Measurements from ENCODE around the gene BTBD17.

BTBD17 gene

DNA sequence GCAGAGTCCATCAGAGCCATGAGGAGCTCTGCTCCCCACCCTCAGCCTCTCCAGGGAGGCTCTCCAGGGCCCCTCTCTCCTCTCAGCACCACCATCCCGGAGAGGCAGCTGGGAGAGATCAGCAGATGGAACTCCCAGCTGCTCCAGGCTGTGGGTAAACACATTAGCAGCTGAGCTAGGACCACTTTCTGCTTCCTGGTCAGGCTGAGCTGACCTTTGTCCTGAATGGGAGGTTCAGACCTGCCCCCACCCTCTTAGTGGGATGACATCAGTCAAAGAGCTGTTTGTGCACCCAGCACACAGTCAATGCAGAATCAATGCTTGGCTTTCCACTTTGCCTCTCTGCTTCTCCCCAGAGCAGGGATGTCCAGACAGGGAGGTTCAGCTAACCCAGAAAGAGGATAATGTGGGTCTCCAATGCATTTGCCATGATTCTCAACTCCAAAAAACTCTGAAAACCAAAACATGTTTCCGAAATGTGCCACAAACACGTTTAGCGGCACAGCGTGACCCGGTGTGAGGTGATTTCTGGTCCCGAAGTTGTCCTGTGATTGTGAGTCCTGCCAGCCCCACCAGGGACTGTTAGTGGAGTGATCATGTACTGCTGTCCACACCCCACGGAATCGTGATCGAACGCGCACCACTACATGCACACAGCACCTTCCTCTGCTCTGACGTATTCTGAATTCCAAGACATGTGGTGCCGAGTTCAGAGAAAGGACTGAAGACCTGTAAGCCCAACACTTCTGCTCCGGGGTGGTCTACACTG, 12.4 kb upstream of the BTBD17 start:
- Mint-ChIP-seq H3K9me3 (no peaks in the 10 kb centered on the region), H3K36me3 (no peaks in the 10 kb centered on the region), H3K27ac (no peak overlapping the region), H3K4me1 (peaks cover 6% of the 10 kb centered on the region), H3K4me3 (no peak overlapping the region)
- ATAC-seq (no peak), DNase-seq (ENCODE audit: low spot score in 2 of 2) (no peak)

- ATAC-seq (no peak), DNase-seq (ENCODE audit: low spot score in 2 of 2) (no peak)
- no peaks in the 10 kb centered on the region for H3K9me3 Mint-ChIP-seq
- H3K27ac Mint-ChIP-seq, result peak overlapping the region; percentile 76
- peaks cover 18% of the 10 kb centered on the region for H3K4me1 Mint-ChIP-seq
- H3K36me3 Mint-ChIP-seq, result no peaks in the 10 kb centered on the region
- H3K4me3 Mint-ChIP-seq, result no peak overlapping the region
These were observed 10.8 kb upstream of the BTBD17 start for GRCh38 chr17:74372426-74372825.

- ATAC-seq (no peak), DNase-seq (ENCODE audit: low spot score in 2 of 2) (no peak)
- Mint-ChIP-seq H3K9me3 (no peaks in the 10 kb centered on the region), H3K27ac (peak overlapping the region; percentile 76), H3K4me1 (peaks cover 18% of the 10 kb centered on the region), H3K4me3 (no peak overlapping the region), H3K36me3 (peaks cover 2% of the 10 kb centered on the region)
These were observed 10.0 kb upstream of the BTBD17 start for GRCh38 chr17:74371653-74372147.

DNA sequence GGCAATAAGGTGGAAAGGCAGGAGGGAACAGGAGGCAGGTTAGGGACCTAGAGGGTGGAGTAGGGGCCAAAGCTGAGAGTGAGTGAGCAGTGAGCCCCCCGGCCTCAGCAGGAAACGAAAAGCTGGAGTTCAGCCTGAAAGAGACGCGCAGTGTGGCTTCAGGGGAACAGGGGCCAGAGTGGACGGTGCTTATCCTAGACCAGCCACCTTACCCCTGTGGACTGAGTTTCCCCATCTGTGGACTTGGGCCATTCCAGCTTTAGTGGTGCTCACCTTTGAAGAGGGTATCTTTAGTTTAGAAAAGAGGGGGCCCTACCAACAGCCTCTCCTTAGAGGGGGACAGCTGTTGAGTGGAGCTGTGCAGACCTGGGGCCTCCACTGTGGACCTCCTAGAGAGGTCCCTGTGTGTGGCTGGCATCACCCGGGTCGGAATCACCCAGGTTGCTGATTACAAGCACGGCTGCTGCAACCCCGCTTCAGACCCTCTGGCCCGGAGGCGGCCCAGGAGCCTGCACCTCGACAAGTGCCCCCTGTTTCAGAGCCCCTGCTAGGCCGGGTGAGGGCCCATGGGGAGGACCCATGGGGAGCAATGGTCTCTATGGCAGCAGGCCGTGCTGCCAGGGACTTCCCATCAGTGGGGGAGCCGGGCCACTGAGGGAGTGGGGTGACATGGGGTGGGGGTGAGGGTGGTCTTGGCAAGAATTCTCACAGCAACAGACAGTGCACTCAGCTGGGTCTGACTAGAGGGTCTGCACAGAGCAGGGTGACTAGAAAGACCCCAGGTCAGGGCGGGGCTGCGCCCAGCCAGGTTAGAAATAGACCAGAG, 8.2 kb upstream of the BTBD17 start:
- Mint-ChIP-seq H3K27ac (peak overlapping the region; percentile 35), H3K4me3 (peak overlapping the region; percentile 56), H3K9me3 (no peaks in the 10 kb centered on the region)

GRCh38 chr17:74369221-74369620, 7.6 kb upstream of the BTBD17 start:
- Mint-ChIP-seq H3K36me3 (peaks cover 5% of the 10 kb centered on the region), H3K27ac (peak overlapping the region; percentile 35), H3K9me3 (no peaks in the 10 kb centered on the region), H3K4me1 (peaks cover 18% of the 10 kb centered on the region), H3K4me3 (peak overlapping the region; percentile 56)
- ATAC-seq (peak; percentile 63), DNase-seq (ENCODE audit: low spot score in 2 of 2) (peak in 1 of 2 donors; percentile 63)

More for the DNA sequence above, 8.2 kb upstream of the BTBD17 start:
- peaks cover 5% of the 10 kb centered on the region for H3K36me3 Mint-ChIP-seq
- DNase-seq (ENCODE audit: low spot score in 2 of 2), result no peak
- no peak for ATAC-seq
- H3K4me1 Mint-ChIP-seq, result peaks cover 18% of the 10 kb centered on the region

DNA sequence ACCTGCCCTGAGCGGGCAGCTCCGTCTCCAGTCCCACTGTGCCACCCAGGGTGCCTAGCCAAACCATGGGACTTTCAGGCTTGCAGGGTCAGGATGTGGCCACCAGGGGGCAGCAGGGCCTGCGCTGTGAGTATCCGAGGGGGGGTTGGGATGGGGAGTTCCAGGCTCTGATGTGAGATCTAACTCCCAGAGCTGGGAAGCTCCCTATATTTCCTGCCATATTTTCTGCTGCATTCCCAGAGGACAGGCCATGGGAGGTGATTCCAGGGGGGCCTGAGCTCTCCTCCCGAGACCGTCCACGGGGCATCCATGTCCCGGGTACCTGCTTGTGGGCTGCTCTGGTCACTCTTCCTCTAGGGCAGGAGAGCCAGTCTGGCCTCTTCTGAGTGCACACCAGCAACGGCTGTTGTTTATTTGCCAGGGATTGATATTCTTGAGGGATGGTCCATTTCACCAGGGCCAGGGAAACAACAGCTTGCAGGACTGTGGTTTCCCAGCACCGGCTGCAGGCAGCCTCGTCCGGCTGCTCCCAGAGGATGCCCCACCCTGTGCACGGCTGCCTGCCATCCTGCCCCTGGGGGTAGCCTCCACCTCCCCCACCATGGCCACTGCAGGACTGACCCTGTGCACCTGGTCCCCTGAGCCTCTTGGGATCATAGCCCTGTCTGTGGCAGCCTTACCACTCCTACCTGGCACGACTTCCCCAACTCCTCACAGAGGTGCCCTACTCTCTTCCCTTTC, 6.8 kb upstream of the BTBD17 start:
- Mint-ChIP-seq H3K36me3 (peaks cover 5% of the 10 kb centered on the region), H3K4me1 (peaks cover 18% of the 10 kb centered on the region), H3K27ac (no peak overlapping the region), H3K9me3 (no peaks in the 10 kb centered on the region), H3K4me3 (peak overlapping the region; percentile 56)
- DNase-seq (ENCODE audit: low spot score in 2 of 2), result peak; percentile 69 to 86
- peak; percentile 66 for ATAC-seq

GRCh38 chr17:74367206-74367605, 5.5 kb upstream of the BTBD17 start, which contains the start of gene GPR142:
Gene GPR142, plus strand, starts transcription at chr17:74367506. Its CDS starts 2,035 bp downstream, at chr17:74369541.
- peaks cover 18% of the 10 kb centered on the region for H3K4me1 Mint-ChIP-seq
- H3K36me3 Mint-ChIP-seq, result peaks cover 5% of the 10 kb centered on the region
- ATAC-seq, result no peak
- peak within 1 kb of the TSS; percentile 56 for H3K4me3 Mint-ChIP-seq
- no peaks in the 10 kb centered on the region for H3K9me3 Mint-ChIP-seq
- no peak within 1 kb of the TSS for H3K27ac Mint-ChIP-seq
- DNase-seq (ENCODE audit: low spot score in 2 of 2), result no peak

- Mint-ChIP-seq H3K9me3 (no peaks in the 10 kb centered on the region), H3K4me1 (peaks cover 1% of the 10 kb centered on the region), H3K36me3 (peaks cover 5% of the 10 kb centered on the region), H3K4me3 (no peak overlapping the region), H3K27ac (no peak overlapping the region)
- DNase-seq (ENCODE audit: low spot score in 2 of 2) (no peak), ATAC-seq (no peak)
These were observed 1.3 kb upstream of the BTBD17 start for GRCh38 chr17:74362810-74363498.

DNA sequence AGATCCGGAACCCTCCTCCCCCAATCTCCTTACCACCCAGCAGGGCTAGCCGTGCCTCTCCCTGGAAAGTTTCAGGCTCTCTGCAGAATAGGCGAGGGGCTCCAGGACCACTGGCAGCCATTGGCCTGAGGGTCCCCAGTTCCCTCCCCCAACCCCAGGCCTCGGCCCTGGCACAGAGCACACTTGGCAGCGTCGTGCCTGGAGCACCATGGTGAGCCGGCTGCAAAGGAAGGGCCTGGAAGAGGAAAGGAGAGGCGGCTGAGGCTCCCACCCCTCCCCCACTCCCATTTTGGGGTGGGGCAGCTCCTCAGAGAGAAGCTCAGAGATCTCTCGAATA, 369 bp upstream of the BTBD17 start:
- Mint-ChIP-seq H3K36me3 (peaks cover 5% of the 10 kb centered on the region), H3K4me1 (no peaks in the 10 kb centered on the region), H3K4me3 (no peak overlapping the region), H3K27ac (no peak overlapping the region), H3K9me3 (no peaks in the 10 kb centered on the region)
- DNase-seq (ENCODE audit: low spot score in 2 of 2) (no peak), ATAC-seq (no peak)

DNA sequence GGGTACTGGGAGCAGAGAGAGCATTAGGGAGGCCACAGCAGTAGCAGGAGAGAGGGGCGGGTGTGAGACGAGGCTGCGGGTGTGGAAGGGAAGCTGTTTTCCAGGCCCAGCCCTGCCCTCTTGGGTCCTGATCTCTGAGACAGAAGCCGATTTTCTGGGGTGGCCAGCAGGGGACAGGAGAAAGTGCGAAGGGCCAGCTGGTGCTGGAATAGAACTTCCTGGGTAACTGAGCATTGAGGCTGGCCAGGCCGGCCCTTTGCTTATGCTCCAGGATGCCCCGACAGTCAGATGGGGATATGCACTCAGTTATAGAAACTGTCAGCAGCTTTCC, 804 bp downstream of the BTBD17 start:
- Mint-ChIP-seq H3K9me3 (no peaks in the 10 kb centered on the region), H3K4me1 (no peaks in the 10 kb centered on the region), H3K36me3 (no peaks in the 10 kb centered on the region), H3K4me3 (no peak overlapping the region), H3K27ac (no peak overlapping the region)
- ATAC-seq (no peak), DNase-seq (ENCODE audit: low spot score in 2 of 2) (no peak)

GRCh38 chr17:74359916-74360315, 1.8 kb downstream of the BTBD17 start:
- H3K36me3 Mint-ChIP-seq, result no peaks in the 10 kb centered on the region
- DNase-seq (ENCODE audit: low spot score in 2 of 2) (no peak), ATAC-seq (no peak)
- no peaks in the 10 kb centered on the region for H3K9me3 Mint-ChIP-seq
- no peaks in the 10 kb centered on the region for H3K4me1 Mint-ChIP-seq
- no peak overlapping the region for H3K27ac Mint-ChIP-seq
- H3K4me3 Mint-ChIP-seq, result no peak overlapping the region

- no peak overlapping the region for H3K4me3 Mint-ChIP-seq
- no peak for DNase-seq (ENCODE audit: low spot score in 2 of 2)
These were observed 3.0 kb downstream of the BTBD17 start for GRCh38 chr17:74358697-74359096.

GRCh38 chr17:74357466-74357809, 4.2 kb downstream of the BTBD17 start:
- ATAC-seq (no peak), DNase-seq (ENCODE audit: low spot score in 2 of 2) (no peak)
- peak overlapping the region; percentile 33 for H3K4me3 Mint-ChIP-seq
- H3K36me3 Mint-ChIP-seq, result no peaks in the 10 kb centered on the region
- H3K4me1 Mint-ChIP-seq, result peaks cover 19% of the 10 kb centered on the region
- H3K27ac Mint-ChIP-seq, result no peak overlapping the region
- no peaks in the 10 kb centered on the region for H3K9me3 Mint-ChIP-seq

More at GRCh38 chr17:74358697-74359096, 3.0 kb downstream of the BTBD17 start:
- Mint-ChIP-seq H3K27ac (no peak overlapping the region), H3K9me3 (no peaks in the 10 kb centered on the region), H3K36me3 (no peaks in the 10 kb centered on the region), H3K4me1 (peaks cover 12% of the 10 kb centered on the region)
- ATAC-seq, result no peak

GRCh38 chr17:74356646-74357465, 4.8 kb downstream of the BTBD17 start:
- no peak overlapping the region for H3K27ac Mint-ChIP-seq
- peak overlapping the region; percentile 31 for H3K4me3 Mint-ChIP-seq
- peaks cover 19% of the 10 kb centered on the region for H3K4me1 Mint-ChIP-seq
- ATAC-seq, result peak; percentile 5
- H3K9me3 Mint-ChIP-seq, result no peaks in the 10 kb centered on the region
- DNase-seq (ENCODE audit: low spot score in 2 of 2), result no peak
- H3K36me3 Mint-ChIP-seq, result no peaks in the 10 kb centered on the region

Data from stimulated activated effector memory CD8-positive, alpha-beta T cell treated with anti-CD3 and anti-CD28 coated beads, Interleukin-12 subunit alpha, Interleukin-12 subunit beta, amount 100 ng/mL, for 72 hours (primary cell).